NCI-H187 treated with DMSO at 0.1 percent for 48 hours (cell line): ENCODE results near the gene SLC19A1.

Experiments used
- DNase-seq: peaks from one replicate; lab custom pipeline; 2025; lab: John Stamatoyannopoulos, UW

SLC19A1 gene

DNA sequence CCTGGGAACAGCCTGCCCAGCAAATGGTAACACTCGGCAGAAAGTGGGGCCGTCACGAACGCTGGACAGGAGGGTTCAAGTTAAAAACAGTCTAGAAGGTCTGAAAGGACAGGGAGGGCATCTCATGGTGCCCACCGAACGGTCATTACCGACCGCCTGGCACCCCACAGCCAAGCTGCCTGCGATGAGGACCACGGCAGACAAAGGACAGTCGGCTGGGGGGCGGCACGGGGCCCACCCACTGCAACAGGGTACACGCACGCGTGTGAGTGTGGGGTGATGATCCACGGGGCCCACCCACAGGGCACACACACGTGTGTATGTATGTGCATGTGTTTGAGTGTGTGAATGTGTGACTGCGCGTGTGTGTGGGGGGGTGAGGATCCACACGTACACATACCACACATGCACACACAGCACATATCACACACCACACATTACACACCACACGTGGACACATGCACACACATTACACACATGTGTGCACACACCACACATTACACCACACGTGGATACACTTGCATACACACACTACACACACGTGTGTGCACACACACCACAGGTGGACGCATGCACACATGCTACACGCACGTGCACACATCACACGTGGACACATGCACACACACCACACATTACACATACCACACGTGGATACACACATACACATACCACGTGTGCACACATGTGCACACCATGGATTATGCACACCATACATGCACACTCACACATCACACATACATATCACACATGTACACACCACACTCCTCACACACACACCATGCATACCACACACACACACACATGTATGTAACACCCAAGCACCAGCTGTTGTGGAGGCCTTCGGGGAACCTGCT is 63.2 kb downstream of the SLC19A1 start:
- DNase-seq: no peak

DNA sequence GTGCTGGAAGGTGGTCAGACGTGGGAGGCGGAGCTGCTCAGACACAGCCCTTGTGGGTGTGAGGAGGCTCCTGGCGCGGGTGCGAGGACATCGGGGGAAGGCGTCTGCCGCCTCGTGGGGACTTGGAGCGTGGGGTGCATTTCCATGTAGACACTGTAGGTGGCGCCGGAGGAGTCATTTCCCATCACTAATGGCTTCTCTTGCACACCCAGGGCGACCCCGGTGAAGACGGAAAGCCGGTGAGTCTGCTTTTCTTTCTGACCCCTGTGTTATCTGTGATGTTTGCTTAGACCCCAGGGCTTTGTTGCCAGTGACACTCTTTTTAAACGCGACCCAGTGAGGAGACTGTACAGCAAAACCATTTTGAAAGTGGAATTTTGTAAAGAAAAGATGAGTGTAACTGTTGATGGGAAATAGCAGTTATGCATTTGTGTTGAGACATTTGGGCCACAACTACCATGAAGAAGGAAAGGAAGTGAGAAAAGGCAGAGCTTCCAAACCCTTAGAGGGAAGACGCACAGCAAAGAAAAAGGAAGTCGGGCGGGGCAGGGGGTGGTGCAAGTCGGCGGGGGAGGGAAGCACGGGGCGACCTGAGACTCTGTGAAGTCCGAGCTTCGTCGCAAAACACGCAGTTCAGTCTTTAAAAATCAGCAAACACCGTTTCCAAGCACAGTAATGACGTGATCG is 64.0 kb downstream of the SLC19A1 start:
- no peak for DNase-seq

DNA sequence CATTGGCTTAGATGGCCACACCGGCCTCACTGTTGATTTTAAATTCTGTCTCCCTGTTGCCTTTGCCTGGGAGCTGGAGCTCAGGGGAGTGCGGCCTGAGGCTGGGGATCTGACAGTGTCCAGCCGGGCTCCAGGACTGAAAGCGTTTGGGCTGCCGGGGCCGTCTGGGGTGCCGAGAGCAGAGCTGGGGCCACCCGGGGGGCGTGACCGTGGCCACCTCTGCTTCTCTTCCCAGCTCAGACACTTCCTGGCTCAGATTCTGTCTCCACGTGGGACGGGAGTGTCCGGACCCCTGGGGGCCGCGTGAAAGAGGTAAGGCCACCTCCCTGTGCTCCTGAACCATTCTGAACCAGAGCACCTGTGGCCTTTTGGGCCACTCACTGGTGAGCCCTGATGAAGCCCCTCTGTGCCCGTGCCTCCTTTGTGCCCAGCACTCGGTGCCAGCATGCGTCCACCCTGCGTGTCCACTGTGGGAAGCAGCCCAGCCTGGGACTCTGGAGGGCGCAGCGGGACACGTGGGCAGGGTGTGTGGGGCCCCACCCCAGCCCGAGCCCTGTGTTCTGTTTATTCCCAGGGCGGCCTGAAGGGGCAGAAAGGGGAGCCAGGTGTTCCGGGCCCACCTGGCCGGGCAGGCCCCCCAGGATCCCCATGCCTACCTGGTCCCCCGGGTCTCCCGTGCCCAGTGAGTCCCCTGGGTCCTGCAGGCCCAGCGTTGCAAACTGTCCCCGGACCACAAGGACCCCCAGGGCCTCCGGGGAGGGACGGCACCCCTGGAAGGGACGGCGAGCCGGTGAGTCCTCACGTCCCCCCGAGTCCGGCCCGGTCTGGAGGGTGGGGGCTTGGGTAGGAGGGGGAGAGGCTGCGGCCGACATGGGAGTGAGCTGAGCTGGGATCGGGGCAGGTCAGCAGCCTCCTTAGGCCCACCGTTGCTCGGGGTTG is 64.8 kb downstream of the SLC19A1 start:
- no peak for DNase-seq

DNA sequence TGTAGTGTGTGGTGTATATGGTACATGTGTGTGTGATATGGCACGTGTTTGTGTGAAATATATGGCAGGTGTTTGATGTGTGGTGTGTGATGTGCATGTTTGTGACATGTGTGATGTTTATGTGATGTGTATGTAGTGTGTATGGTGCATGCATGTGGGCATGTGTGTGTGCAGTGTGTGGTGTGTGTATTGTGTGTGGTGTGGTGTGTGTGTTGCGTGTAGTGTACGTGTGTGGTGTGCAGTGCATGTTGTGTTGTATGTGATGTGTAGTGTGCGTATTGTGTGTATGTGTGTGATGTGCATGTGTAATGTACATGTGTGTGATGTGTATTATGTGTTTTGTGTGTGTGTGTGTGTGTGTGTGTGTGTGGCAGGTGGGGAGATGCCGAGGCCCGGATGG is 65.7 kb downstream of the SLC19A1 start:
- no peak for DNase-seq

DNA sequence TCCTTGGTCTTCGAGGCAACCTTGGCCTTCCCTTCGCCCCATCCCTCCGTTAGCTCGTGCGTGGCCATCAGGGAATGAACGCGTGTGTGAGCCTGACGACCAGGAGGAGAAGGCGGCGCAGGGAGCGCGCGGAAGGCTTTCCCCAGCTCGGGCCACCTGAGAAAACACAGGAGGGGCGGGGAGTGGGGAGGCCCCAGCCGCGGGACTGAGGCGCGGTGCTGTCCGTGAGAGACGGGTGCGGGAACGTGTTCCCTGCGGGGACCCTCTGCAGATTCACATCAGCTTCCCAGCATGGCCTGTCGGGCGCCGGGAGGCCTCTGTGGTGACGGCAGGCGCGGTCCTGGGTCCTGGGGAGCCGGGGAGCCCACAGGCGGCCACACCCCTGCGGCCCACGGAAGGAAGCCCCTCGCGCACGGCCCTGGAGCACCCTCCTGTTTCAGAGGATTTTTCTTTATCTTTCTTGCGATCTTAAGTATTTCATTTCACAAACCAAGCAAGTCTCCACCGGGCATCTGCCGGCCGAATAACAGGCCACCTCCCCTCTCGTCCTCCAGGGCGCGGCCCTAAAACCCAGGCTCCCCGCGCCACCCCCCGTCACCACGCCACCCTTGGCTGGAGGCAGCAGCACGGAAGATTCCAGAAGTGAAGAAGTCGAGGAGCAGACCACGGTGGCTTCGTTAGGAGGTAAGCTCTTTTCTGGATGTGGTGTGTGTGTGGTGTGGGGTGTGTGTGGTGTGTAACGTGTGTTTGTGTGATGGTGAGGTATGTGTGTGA is 66.3 kb downstream of the SLC19A1 start:
- no peak for DNase-seq

DNA sequence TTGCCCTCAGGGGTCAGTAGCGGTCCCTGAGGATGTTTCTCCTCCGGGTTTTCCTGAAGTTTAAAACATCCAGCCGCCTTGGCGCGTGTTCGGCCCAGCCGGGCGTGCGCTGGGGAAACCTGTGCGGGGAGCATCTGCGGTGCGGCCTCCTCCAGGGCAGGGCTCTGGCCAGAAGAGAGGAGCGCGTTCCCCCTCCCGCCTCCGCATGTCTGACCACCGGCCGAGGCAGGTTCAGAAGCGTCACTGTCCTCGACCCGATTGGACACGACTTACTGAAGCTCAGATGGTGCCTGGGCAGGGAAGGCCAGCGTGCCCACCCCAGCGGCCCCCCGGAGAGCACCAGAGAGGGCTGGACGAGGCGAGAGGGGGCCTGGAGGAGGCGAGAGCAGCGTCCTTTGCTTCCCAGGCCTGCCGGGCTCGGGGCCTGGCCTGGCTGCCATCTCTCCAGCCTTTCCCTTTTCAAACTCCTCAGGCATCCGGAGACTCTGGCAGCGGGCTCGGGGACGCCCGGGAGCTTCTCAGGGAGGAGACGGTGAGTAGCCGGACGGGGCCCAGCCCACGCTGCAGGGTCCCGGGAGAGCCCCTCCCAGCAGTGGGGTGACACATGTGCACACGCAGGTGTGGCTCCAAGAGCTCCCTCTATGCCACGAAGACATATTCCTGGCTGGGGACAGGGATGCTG is 67.1 kb downstream of the SLC19A1 start:
- DNase-seq: no peak

DNA sequence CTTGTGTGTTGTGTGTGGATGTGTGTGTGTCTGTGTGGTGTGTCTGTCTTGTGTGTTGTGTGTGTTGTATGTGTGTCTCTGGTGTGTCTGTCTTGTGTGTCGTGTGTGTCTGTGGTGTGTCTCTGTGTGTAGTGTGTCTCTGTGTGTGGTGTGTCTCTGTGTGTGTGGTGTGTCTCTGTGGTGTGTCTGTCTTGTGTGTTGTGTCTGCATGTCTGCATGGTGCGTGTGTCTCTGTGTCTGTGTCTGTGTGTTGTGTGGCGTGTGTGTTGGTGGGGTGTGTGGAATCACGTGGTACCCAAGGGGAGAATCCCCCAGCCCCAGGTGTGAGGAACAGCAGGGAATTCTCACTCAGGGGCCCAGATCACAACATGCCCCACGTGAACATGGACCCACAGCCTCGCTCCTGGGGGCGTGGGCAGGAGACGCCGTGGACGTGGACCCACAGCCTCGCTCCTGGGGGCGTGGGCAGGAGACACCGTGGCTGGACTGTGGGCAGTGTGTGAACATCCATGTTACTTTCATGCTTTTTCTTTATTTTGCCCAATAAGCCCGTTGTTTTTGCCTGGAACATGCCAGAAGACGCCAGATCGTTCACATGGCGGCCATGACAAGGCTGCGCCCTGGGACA is 67.8 kb downstream of the SLC19A1 start:
- DNase-seq: no peak

DNA sequence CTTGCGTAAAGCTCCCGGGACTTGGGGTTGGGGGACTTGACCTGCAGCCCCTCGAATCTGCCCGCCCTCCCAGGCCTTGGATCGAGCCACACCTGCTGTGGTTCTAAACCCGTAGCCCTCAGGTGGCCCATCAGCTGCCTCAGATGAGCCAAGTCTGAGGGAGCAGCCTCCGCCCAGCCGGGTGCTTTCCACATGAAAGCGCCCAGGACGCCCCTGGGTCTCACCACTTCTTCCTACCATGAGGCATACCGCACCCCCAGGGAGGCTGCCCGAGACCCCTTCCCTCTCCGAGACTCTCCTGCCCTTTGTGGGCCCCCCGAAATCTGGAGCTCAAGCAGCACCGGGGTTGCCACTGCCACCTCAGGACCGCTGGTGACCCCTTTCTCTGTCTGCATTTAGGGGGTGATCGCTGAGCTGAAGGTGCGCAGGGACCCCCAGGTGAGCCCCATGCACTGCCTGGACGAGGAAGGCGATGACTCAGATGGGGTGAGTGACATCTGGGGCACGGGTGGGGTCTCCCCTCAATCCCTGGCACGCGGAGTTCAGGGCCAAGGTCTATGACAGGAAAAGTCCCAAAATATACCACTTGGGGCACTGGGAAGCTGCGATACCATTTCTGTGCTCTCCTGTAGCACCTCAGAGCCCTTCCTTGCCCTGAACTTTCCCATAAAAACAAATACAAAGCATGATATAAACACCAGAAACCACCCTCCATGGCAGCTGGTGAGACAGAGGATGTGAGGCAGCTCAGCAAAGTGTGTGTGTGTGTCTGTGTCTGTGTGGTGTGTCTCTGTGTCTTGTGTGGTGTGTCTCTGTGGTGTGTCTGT is 68.5 kb downstream of the SLC19A1 start:
- DNase-seq: no peak

DNA sequence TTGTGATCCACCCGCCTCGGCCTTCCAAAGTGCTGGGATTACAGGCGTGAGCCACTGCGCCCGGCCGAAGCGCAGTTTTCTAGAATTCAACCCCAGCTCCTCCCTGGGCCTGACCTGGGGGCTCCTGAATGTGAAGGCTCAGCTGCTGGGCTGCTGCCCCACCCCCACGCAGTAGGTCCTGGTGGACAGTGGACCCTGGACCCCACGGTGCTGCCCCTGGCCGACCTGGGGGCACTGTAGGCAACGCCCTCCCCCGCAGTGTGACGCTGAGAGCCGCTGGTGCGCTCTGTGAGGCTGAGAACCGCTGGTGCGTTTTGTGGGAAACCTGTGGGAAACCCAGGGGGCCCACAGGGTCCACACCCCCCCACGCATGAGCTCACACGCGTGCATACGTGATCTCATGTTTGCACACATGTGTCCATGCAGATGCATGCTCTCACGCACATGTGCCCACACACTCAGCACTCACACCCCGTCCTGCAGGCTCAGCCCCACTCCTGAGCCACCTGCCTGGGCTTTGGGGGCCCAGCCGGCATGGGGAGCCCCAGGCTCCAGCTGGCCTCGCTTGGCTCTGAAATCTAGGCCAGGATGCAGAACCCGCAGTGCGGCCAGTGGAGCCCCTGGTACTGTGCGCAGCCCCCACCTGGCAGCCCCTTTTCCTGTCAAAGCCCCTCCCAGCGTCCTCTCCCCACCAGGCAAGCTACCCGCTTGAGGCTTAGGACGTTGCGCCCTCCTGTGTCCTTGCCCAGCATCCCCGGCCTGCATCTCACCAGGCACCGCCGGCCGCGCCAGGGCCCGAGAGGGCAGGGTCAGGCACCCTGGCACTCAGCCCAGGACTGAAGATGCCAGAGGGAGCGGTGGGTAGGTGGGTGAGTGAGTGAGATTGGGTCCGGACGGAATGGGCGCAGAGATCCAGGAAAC is 69.5 kb downstream of the SLC19A1 start:
- DNase-seq: no peak

DNA sequence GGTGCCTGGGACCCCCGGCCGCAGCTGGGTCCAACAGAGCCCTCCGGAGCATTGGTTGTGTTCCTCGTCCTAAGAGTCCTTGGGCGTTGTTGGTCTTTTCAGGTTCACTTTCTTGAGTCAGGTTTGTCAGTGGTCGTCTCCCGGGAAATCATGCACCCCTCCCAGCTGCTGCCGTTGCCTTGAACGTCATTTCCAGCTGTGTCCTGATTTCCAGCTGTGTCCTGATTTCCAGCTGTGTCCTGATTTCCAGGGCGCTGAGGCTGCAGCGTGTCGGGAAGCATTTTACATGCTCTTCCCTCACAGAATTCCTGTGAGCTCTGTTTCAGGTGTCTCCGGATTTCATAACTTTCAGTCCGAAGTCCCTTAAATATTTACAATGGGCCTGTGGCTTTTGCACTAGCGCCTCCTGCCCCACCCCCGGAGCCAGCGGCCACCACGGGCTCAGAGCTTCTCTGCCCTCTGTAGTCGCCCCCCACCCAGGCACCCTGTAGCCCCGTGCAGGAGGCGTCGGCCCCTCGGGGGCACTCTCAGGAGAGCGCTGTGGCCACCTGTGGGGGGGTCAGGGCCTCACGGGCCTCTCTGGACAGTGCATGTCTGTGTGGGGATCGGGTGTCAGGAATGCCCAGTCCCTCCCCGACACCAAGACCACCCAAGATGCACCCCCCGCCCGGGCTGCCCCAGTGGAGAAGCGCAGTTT is 70.6 kb downstream of the SLC19A1 start:
- no peak for DNase-seq

DNA sequence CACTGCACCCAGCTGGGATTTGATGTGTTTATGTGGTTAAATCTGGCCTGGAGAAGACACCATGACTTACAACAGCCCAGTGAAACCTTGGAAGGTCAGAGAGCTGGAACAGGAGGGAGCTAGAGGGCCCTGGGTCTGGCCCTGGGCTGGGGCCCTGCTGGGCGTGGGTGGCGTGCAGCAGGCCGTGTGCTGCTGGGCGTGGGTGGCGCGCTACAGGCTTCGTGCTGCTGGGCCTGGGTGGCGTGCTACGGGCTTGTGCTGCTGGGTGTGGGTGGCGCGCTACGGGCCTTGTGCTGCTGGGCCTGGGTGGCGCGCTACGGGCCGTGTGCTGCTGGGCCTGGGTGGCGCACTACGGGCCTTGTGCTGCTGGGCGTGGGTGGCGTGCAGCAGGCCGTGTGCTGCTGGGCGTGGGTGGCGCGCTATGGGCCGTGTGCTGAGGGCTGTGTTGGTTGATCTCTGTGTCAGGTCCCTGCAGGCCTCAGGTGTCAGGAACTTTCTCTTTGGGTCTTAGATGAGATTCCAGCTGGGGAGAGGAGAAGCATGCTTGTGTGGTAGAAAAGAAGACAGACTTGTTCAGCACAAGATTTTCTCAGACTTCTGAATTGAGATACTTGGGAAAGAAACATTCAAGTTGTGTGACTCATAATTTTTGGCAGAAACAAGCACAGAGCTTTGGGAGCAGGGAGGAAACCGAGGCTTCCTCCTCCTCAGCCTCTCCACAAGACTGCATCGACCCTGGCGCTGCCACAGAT is 71.3 kb downstream of the SLC19A1 start:
- DNase-seq: no peak

DNA sequence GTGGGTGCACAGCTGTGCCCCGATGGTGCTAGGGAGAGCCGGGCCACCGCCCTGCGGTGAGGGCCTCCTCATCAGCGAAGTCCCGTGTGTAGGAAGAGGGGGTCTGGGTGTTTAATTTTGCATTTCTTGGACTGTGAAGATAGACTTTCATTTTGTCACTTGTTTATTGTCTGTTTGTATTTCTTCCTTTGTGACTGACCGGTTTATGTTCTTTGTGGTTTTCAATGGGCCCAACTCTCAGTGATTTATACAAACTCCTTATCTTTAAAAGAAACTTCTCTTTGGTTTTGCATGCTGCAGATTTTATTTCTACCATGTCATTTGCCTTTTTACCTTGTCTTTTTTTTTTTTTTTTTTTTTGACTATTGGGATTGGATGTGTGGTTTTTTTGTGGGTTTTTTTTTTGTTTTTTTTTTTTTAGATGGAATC is 72.1 kb downstream of the SLC19A1 start:
- no peak for DNase-seq

DNA sequence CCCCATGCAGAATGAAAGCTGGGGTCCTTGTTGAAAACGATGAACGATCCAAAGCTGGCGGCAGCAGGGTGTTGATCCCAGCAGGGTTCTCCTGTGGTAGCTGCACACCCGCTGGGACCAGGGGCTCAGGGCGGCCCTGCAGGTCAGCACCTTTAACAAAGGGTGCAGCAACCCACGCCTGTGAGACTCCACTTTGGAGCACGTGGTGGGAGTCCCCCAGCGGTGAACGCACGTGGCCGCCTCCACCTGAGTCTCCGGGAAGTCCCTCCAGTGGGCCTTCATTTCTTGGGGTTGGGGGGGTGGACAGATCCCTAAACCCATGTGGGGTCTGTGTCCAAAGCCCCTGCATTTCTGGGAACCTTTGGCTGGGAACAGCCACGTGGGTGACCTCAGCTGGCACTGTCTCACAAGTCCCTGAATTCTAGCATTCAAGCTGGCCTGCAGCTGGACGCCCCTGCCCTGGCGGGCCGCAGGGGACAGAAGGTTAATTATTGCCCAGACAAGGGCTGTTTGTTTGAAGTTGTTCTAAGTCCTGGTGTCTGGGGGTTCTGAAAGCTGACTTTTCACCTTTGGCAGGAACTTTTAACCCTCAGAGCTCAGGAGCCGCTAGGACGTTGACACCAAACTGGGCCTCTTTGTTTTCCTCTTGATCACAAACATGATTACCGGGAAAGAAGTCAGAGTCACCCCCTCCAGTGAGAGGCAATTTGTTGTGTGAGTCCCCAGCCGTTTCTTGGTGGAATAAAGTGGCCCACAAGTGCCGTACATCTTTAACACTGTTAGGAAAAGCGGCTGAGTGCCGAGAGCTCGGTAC is 72.8 kb downstream of the SLC19A1 start:
- no peak for DNase-seq

DNA sequence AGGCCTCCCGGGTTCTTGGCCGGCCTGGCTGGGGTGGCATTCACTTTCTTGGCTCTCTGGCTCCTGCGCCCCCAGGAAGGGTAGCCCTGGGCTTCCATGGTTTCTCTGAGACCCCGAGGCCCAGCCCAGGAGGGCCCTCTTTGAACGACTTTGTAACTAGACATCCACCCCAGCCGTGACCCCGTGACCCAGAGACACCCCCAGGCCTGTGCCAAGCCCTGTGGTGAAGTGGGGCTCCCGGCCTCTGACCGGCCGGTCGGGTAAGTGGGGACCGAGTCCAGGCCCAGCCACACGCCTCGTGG is 73.3 kb downstream of the SLC19A1 start:
- DNase-seq: no peak

DNA sequence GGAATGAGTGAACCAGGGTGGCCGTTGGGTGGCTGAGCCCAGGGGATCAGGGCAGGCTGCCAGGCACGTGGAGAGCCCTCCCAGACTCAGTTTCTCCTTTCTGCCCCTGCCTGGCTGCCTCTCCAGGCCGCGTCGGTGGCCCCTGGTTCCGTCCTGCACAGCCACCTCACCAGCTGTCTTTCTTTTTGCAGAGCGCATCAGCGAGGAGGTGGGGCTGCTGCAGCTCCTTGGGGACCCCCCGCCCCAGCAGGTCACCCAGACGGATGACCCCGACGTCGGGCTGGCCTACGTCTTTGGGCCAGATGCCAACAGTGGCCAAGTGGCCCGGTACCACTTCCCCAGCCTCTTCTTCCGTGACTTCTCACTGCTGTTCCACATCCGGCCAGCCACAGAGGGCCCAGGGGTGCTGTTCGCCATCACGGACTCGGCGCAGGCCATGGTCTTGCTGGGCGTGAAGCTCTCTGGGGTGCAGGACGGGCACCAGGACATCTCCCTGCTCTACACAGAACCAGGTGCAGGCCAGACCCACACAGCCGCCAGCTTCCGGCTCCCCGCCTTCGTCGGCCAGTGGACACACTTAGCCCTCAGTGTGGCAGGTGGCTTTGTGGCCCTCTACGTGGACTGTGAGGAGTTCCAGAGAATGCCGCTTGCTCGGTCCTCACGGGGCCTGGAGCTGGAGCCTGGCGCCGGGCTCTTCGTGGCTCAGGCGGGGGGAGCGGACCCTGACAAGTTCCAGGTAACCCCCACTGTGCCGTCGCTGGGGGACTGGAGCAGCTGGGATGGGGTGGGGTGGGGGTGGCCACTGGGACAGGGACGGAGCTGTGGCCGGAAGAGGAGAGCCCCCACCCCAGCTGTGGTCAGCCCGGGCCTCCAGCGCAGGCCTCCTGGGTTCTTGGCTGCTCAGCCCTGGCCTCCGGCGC is 73.9 kb downstream of the SLC19A1 start:
- no peak for DNase-seq
